Activated CD4-positive, alpha-beta T cell treated with anti-CD3 and anti-CD28 coated beads, Interleukin-10, Interleukin-2, amounts not matched to agents 100 ng/mL and 50 ng/mL, durations not matched to agents 16 hours and 8 hours (primary cell): ENCODE results near the gene MRPL20.
"Not testable (repeated sequence)": the region's sequence is repeated elsewhere in the genome, so short reads cannot be mapped to it uniquely, and the experiment has no call there.

Experiments used
- DNase-seq: peaks from one replicate; pipeline ENCODE4 v3.0.0-alpha.2; 2020

MRPL20 gene

GRCh38 chr1:1406821-1407635 lies at the start of gene MRPL20:
MRPL20 (minus strand) TSS chr1:1407293; CDS start chr1:1407217, 76 bp downstream.
- peak; percentile 98 for DNase-seq

GRCh38 chr1:1456683-1457255 lies 49.7 kb upstream of the MRPL20 start:
- not testable (repeated sequence) for DNase-seq

GRCh38 chr1:1455934-1456333 lies 48.8 kb upstream of the MRPL20 start:
- DNase-seq: not testable (repeated sequence)

GRCh38 chr1:1455366-1455884 lies 48.3 kb upstream of the MRPL20 start:
- no peak for DNase-seq

- not testable (repeated sequence) for DNase-seq
Measured at GRCh38 chr1:1454286-1455056, 47.4 kb upstream of the MRPL20 start.

GRCh38 chr1:1452882-1453281 lies 45.8 kb upstream of the MRPL20 start:
- DNase-seq: no peak

- not testable (repeated sequence) for DNase-seq
Measured at GRCh38 chr1:1452365-1452739, 45.3 kb upstream of the MRPL20 start.

GRCh38 chr1:1451696-1452364 lies 44.7 kb upstream of the MRPL20 start:
- DNase-seq: no peak

- not testable (repeated sequence) for DNase-seq
Measured at GRCh38 chr1:1450616-1451015, 43.5 kb upstream of the MRPL20 start.

GRCh38 chr1:1449099-1449739 lies 42.1 kb upstream of the MRPL20 start, which contains the start of gene ATAD3C:
ATAD3C (plus strand) TSS chr1:1449689; CDS start chr1:1450684, 995 bp downstream.
- no peak for DNase-seq

- DNase-seq: not testable (repeated sequence)
Measured at GRCh38 chr1:1446631-1447030, 39.5 kb upstream of the MRPL20 start.

- no peak for DNase-seq
Measured at GRCh38 chr1:1442069-1442770, 35.1 kb upstream of the MRPL20 start.

- peak; percentile 62 for DNase-seq
Measured at GRCh38 chr1:1441002-1441888, 34.2 kb upstream of the MRPL20 start.

GRCh38 chr1:1440262-1441001 lies 33.3 kb upstream of the MRPL20 start:
- no peak for DNase-seq

GRCh38 chr1:1439546-1440261 lies 32.6 kb upstream of the MRPL20 start:
- no peak for DNase-seq

- DNase-seq: no peak
Measured at GRCh38 chr1:1438531-1439381, 31.7 kb upstream of the MRPL20 start.

- no peak for DNase-seq
Measured at GRCh38 chr1:1437904-1438376, 30.8 kb upstream of the MRPL20 start.
